GM18508 (cell line): ENCODE results near the gene SETD1B.
"Not testable (repeated sequence)": the region's sequence is repeated elsewhere in the genome, so short reads cannot be mapped to it uniquely, and the experiment has no call there.

ENCODE experiments used
- ATAC-seq: cut with Tn5 transposase; IDR thresholded peaks from one replicate; pipeline ENCODE4 v1.9.1; 2021; ENCODE audit warnings: moderate number of reproducible peaks; ENCODE audit not compliant: insufficient read depth, unreplicated experiment

Gene SETD1B

GRCh38 chr12:121779422-121779895 lies 24.4 kb upstream of the SETD1B start:
- no peak for ATAC-seq

GRCh38 chr12:121780429-121780828 lies 23.4 kb upstream of the SETD1B start:
- ATAC-seq, result no peak

- ATAC-seq, result no peak
These were observed 22.3 kb upstream of the SETD1B start for GRCh38 chr12:121781484-121781997.

GRCh38 chr12:121781998-121782979 lies 21.5 kb upstream of the SETD1B start:
- ATAC-seq, result no peak

GRCh38 chr12:121783766-121784165 lies 20.0 kb upstream of the SETD1B start:
- no peak for ATAC-seq

- ATAC-seq, result no peak
These were observed 19.3 kb upstream of the SETD1B start for GRCh38 chr12:121784460-121784859.

GRCh38 chr12:121786440-121786825 lies 17.4 kb upstream of the SETD1B start:
- ATAC-seq, result no peak

- ATAC-seq, result no peak
These were observed 16.5 kb upstream of the SETD1B start for GRCh38 chr12:121787063-121788025.

GRCh38 chr12:121788176-121788818 lies 15.5 kb upstream of the SETD1B start:
- no peak for ATAC-seq

GRCh38 chr12:121789233-121789781 lies 14.5 kb upstream of the SETD1B start:
- no peak for ATAC-seq

GRCh38 chr12:121789800-121790728 lies 13.7 kb upstream of the SETD1B start:
- no peak for ATAC-seq

- ATAC-seq, result not testable (repeated sequence)
These were observed 13.0 kb upstream of the SETD1B start for GRCh38 chr12:121790785-121791184.

- no peak for ATAC-seq
These were observed 11.9 kb upstream of the SETD1B start for GRCh38 chr12:121791671-121792551.

GRCh38 chr12:121792607-121793439 lies 11.0 kb upstream of the SETD1B start:
- no peak for ATAC-seq

- no peak for ATAC-seq
These were observed 10.4 kb upstream of the SETD1B start, which contains the start of gene RHOF for GRCh38 chr12:121793440-121793837. Gene RHOF (minus strand): TSS chr12:121793688. CDS start chr12:121793633, 55 bp downstream.

GRCh38 chr12:121793838-121794533 lies 9.8 kb upstream of the SETD1B start:
- ATAC-seq, result peak; percentile 27
